Nephron progenitor cell (in vitro differentiated cells): Measurements from ENCODE around the gene CMTM6.
A peak's percentile ranks its signal among the peaks of the same experiment; 100 is the strongest.

Source experiments
- DNase-seq: peaks from one replicate; pipeline ENCODE4 v3.0.0; 2021
- H3K27ac Mint-ChIP-seq: 2 replicates; pipeline ENCODE4 v1.8.0; 2021; ENCODE audit warnings: mild to moderate bottlenecking, moderate library complexity, mixed read lengths
- H3K27me3 Mint-ChIP-seq: 2 replicates; pipeline ENCODE4 v1.8.0; 2021; ENCODE audit warnings: mild to moderate bottlenecking, low read depth, mixed read lengths; ENCODE audit not compliant: poor library complexity
- H3K36me3 Mint-ChIP-seq: 2 replicates; pipeline ENCODE4 v1.8.0; 2021; ENCODE audit warnings: low read depth, mixed read lengths
- H3K4me1 Mint-ChIP-seq: 2 replicates; pipeline ENCODE4 v1.8.0; 2021; ENCODE audit warnings: mixed read lengths
- H3K4me3 Mint-ChIP-seq: 2 replicates; pipeline ENCODE4 v1.8.0; 2021; ENCODE audit warnings: mild to moderate bottlenecking, moderate library complexity, mixed read lengths
- H3K9me3 Mint-ChIP-seq: 2 replicates; pipeline ENCODE4 v1.8.0; 2021; ENCODE audit warnings: mild to moderate bottlenecking, moderate library complexity, mixed read lengths
- TF ChIP-seq, protein P1 (sequence below): fragments of 200-600 bp; sonication (generic); IDR thresholded peaks from 2 replicates; pipeline ENCODE4 v1.5.0; 2021; ENCODE audit warnings: antibody characterized with exemption

CMTM6 gene

GRCh38 chr3:32454731-32455608, 47.7 kb downstream of the CMTM6 start:
- TF ChIP-seq, protein P1, sequence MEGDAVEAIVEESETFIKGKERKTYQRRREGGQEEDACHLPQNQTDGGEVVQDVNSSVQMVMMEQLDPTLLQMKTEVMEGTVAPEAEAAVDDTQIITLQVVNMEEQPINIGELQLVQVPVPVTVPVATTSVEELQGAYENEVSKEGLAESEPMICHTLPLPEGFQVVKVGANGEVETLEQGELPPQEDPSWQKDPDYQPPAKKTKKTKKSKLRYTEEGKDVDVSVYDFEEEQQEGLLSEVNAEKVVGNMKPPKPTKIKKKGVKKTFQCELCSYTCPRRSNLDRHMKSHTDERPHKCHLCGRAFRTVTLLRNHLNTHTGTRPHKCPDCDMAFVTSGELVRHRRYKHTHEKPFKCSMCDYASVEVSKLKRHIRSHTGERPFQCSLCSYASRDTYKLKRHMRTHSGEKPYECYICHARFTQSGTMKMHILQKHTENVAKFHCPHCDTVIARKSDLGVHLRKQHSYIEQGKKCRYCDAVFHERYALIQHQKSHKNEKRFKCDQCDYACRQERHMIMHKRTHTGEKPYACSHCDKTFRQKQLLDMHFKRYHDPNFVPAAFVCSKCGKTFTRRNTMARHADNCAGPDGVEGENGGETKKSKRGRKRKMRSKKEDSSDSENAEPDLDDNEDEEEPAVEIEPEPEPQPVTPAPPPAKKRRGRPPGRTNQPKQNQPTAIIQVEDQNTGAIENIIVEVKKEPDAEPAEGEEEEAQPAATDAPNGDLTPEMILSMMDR = no peak
- Mint-ChIP-seq H3K4me3 (no peak overlapping the region), H3K9me3 (no peaks in the 10 kb centered on the region), H3K27me3 (peaks cover 3% of the 10 kb centered on the region), H3K4me1 (peaks cover 32% of the 10 kb centered on the region), H3K36me3 (peaks cover 41% of the 10 kb centered on the region), H3K27ac (peak overlapping the region; percentile 58)
- DNase-seq = no peak

DNA sequence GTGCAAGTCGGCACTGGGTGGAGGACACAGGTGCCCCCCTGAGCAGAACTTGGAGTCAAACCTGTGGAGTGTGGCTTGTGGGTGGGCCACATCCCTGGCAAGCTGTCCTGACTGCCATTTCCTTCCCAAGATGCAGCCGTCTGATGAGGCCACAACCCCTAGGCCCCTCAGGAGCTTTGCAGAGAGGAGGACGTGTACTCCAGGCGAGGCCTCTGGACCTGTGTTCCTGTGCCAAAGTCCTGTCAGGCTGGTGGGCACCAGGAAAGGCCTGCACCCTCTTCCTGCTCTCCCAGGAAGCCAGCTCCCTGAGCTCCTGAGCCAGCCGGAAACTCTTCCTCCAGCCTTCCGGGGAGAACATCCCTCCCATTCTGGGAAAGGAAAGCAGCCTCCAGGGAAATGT, 48.5 kb downstream of the CMTM6 start:
- TF ChIP-seq, protein P1 = no peak
- H3K9me3 Mint-ChIP-seq = no peaks in the 10 kb centered on the region
- no peak overlapping the region for H3K4me3 Mint-ChIP-seq
- H3K4me1 Mint-ChIP-seq = peaks cover 32% of the 10 kb centered on the region
- H3K36me3 Mint-ChIP-seq = peaks cover 41% of the 10 kb centered on the region
- DNase-seq = no peak
- H3K27me3 Mint-ChIP-seq = peaks cover 4% of the 10 kb centered on the region
- peak overlapping the region; percentile 44 for H3K27ac Mint-ChIP-seq

DNA sequence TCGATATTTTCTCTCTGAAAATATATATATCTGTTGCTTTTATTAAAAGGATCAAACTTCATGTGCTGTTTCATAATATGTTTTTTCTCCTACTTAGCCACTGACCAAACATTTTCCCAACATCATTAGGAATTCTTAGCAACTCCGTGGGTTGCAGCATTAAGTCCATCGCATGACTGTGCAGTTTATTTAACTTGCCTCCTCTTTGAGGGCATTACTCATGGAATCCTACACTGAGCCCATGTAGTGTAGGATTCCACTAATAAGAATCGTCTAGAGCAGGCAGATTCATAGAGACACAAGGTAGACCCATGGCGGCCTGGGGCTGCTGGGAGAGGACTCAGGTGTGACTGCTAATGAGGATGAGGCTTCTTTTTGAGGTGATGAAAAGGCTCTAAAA, 49.3 kb downstream of the CMTM6 start:
- no peak for DNase-seq
- TF ChIP-seq, protein P1 = no peak
- Mint-ChIP-seq H3K4me1 (peaks cover 31% of the 10 kb centered on the region), H3K27ac (peak overlapping the region; percentile 73), H3K27me3 (peaks cover 4% of the 10 kb centered on the region), H3K36me3 (peaks cover 39% of the 10 kb centered on the region), H3K9me3 (no peaks in the 10 kb centered on the region), H3K4me3 (peak overlapping the region; percentile 23)

- no peak for DNase-seq
- Mint-ChIP-seq H3K4me1 (peaks cover 26% of the 10 kb centered on the region), H3K36me3 (peaks cover 40% of the 10 kb centered on the region), H3K4me3 (no peak overlapping the region), H3K27ac (no peak overlapping the region), H3K27me3 (peaks cover 2% of the 10 kb centered on the region), H3K9me3 (peaks cover 2% of the 10 kb centered on the region)
- TF ChIP-seq, protein P1 = no peak
Measured at GRCh38 chr3:32452009-32452408, 50.6 kb downstream of the CMTM6 start.

DNA sequence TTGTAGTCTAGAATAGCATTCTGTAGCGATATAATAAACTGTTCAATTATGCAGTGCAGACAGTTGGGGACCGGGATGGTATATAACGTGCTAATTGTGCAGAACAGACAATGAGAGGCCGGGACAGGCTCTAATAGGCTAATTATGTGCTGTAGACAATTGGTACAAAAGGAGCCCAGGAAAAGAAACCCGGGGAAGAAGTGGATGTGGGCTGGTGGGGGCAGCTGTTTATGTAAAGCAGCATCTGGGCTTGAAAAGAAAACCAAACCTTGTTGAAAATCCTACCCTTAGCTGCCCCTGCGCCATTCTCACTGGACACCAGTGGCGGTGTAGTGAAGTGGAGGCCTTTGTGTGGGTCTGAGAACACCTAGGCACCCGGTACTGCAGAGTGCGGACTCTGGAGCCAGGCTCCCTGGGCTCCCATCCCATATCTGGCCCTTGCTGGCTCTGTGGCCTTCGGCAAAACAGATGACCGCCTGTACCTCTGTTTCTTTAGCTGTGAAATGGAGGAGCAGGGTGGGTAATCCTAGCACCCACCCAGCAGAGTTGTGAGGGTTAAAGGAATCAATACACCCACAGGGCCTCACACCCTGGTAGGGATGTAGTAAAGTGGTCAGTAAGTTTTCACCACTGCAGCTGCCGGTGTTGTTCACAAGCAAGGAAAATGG, 51.5 kb downstream of the CMTM6 start:
- TF ChIP-seq, protein P1 = no peak
- Mint-ChIP-seq H3K36me3 (peaks cover 49% of the 10 kb centered on the region), H3K4me1 (peaks cover 26% of the 10 kb centered on the region), H3K4me3 (no peak overlapping the region), H3K27me3 (peaks cover 2% of the 10 kb centered on the region), H3K27ac (no peak overlapping the region), H3K9me3 (peaks cover 10% of the 10 kb centered on the region)
- DNase-seq = no peak
